Psoas muscle (tissue), 8 donors: ENCODE results near the gene COL15A1. TPM values are rescaled to one million over a fixed set of nuclear protein-coding genes. Genes with fewer than 3 reads are reported as not detected.

ENCODE experiments used
- ATAC-seq, 4 donors: fragments of 200-7000 bp; cut with Tn5 transposase; one replicate each; pipeline ENCODE4 v1.9.1; 2020; ENCODE audit warnings: moderate library complexity in 3 of 4, mild to moderate bottlenecking in 2 of 4
- DNase-seq, 2 donors: peaks; one replicate each; pipeline ENCODE4 v3.0.0-alpha.2; 2020
- H3K27ac ChIP-seq: fragments of 200-600 bp; one replicate; pipeline ENCODE4 v1.8.0; 2022
- H3K27me3 ChIP-seq, 3 donors: fragments of 200-600 bp in 1 of 3; one replicate each; pipeline versions ENCODE4 v1.6.1 to v1.8.0; 2013 to 2022; ENCODE audit warnings: low read length in 2 of 3, mild to moderate bottlenecking in 2 of 3, moderate library complexity in 1 of 3; ENCODE audit not compliant: insufficient read depth in 3 of 3
- H3K36me3 ChIP-seq, 2 donors: fragments of 200-600 bp in 1 of 2; one replicate each; pipeline versions ENCODE4 v1.6.1 to v1.8.0; 2013 to 2022; ENCODE audit warnings: low read depth in 1 of 2, mild to moderate bottlenecking in 1 of 2, moderate library complexity in 1 of 2; ENCODE audit not compliant: insufficient read depth in 1 of 2
- H3K4me1 ChIP-seq: fragments of 200-600 bp; one replicate; pipeline ENCODE4 v1.8.0; 2022
- H3K4me3 ChIP-seq: fragments of 200-600 bp; one replicate; pipeline ENCODE4 v1.8.0; 2022; ENCODE audit warnings: mild to moderate bottlenecking
- H3K9me3 ChIP-seq: fragments of 200-600 bp; one replicate; pipeline ENCODE4 v1.8.0; 2022
- CTCF ChIP-seq: fragments of 200-600 bp; IDR thresholded peaks from one replicate; pipeline ENCODE4 v1.8.0; 2022; ENCODE audit warnings: antibody characterized with exemption
- WGBS, 3 donors: extraction: QIAGEN DNeasy Blood & Tissue Kit; methylation state at CpG; one replicate each; pipeline versions ENCODE4 v1.1.6 to v1.1.7; 2013; 5-methylcytosine and 5-hydroxymethylcytosine counted together
- intact Hi-C, 2 donors: fragments of 100-400 bp; cut with DNase I; formaldehyde crosslinking; loops; one replicate each; pipeline versions ENCODE4 v1.11.0 to v1.14.2; 2022
- polyA plus RNA-seq, 3 donors: library from polyadenylated mRNA; stranded (reverse); fragments of 200-250 nt; gene quantifications; one replicate each; pipeline ENCODE4 v1.2.3, GENCODE V29; 2013
- total RNA-seq, 4 donors: library from RNA; stranded (reverse); fragmentation: NEBNext Ultra II Directional in 2 of 4; extraction: Animal tissue kit (Norgen Biotek cat#: 25700) in 2 of 4; gene quantifications; one replicate each; pipeline versions ENCODE4 v1.2.1 to v1.2.4, GENCODE V29; 2021 to 2023
- donor health status: healthy with polysubstance abuse.
- donor health status: DM: no; HTN: no; CAD: no; lungs with moderate emphysema.
- donor health status: Bipolar disorder and iron deficiency.
- donor health status: healthy.
- donor health status: DM: yes; HTN: yes; CAD: no.
- donor health status: DM: no; HTN: no; CAD: no.
- donor health status: DM: no; HTN: no; CAD: no.
- donor health status: DM: yes; HTN: yes; CAD: no.

COL15A1 gene
- total and polyA plus RNA-seq, 7 donors: 2.9 to 34.7 (median 7.5) TPM

- H3K27ac ChIP-seq: no peak overlapping the region
- WGBS, 3 donors: 55 to 69% (median 65%) methylated on average over 4 of the region's 4 CpGs
- no peak for ATAC-seq
Measured at GRCh38 chr9:98913044-98913443, 30.7 kb upstream of the COL15A1 start.

GRCh38 chr9:98913705-98914104, 30.0 kb upstream of the COL15A1 start:
- Histone ChIP-seq H3K4me1 (peaks cover 5% of the 10 kb centered on the region), H3K4me3 (no peak overlapping the region), H3K9me3 (no peaks in the 10 kb centered on the region), H3K36me3 (no peaks in the 10 kb centered on the region), H3K27ac (no peak overlapping the region), H3K27me3 (no peaks in the 10 kb centered on the region)
- intact Hi-C loops: no loop called here
- WGBS, 3 donors: 89 to 93% (median 89%) methylated on average over 7 of the region's 7 CpGs
- ATAC-seq (no peak), DNase-seq (no peak)
- no peak for TF ChIP-seq CTCF

More at GRCh38 chr9:98913044-98913443, 30.7 kb upstream of the COL15A1 start:
- Histone ChIP-seq H3K4me1 (peaks cover 5% of the 10 kb centered on the region), H3K27me3 (no peaks in the 10 kb centered on the region), H3K4me3 (no peak overlapping the region), H3K36me3 (no peaks in the 10 kb centered on the region), H3K9me3 (no peaks in the 10 kb centered on the region)
- DNase-seq: peak in 1 of 2 donors; percentile 66
- no peak for TF ChIP-seq CTCF
- intact Hi-C loops: no loop called here

- DNase-seq (no peak), ATAC-seq (no peak)
- no peak for TF ChIP-seq CTCF
- no peaks in the 10 kb centered on the region for H3K27me3 ChIP-seq
- no peaks in the 10 kb centered on the region for H3K9me3 ChIP-seq
- no peak overlapping the region for H3K4me3 ChIP-seq
- H3K27ac ChIP-seq: no peak overlapping the region
- H3K4me1 ChIP-seq: peaks cover 5% of the 10 kb centered on the region
- intact Hi-C loops: loop anchor here in 1 of 2 donors (5.0 kb wide), 1 partner anchor 43 kb away; no protein-coding TSS in a partner anchor
- no peaks in the 10 kb centered on the region for H3K36me3 ChIP-seq
- 90 to 95% (median 95%) methylated on average over 3 of the region's 3 CpGs for WGBS, 3 donors
Measured at GRCh38 chr9:98915599-98915998, 28.1 kb upstream of the COL15A1 start.

- intact Hi-C loops: loop anchor here in 1 of 2 donors (5.0 kb wide), 1 partner anchor 44 kb away; no protein-coding TSS in a partner anchor
- Histone ChIP-seq H3K27me3 (no peaks in the 10 kb centered on the region), H3K4me3 (no peak overlapping the region), H3K9me3 (no peaks in the 10 kb centered on the region), H3K27ac (no peak overlapping the region), H3K36me3 (no peaks in the 10 kb centered on the region), H3K4me1 (peaks cover 5% of the 10 kb centered on the region)
- WGBS, 3 donors: 21 to 36% (median 28%) methylated on average over 9 of the region's 9 CpGs
- DNase-seq (peak; percentile 57 to 79), ATAC-seq (peak; percentile 58 to 83 (median 62))
- TF ChIP-seq CTCF: no peak
Measured at GRCh38 chr9:98916660-98917059, 27.0 kb upstream of the COL15A1 start.
